ENCODE measurements around the gene PHF20. TPM values are rescaled to one million over a fixed set of nuclear protein-coding genes. Genes with fewer than 3 reads are reported as not detected.

PHF20 gene
- total RNA-seq, 1 donor from 2014 or later: 109 TPM

DNA sequence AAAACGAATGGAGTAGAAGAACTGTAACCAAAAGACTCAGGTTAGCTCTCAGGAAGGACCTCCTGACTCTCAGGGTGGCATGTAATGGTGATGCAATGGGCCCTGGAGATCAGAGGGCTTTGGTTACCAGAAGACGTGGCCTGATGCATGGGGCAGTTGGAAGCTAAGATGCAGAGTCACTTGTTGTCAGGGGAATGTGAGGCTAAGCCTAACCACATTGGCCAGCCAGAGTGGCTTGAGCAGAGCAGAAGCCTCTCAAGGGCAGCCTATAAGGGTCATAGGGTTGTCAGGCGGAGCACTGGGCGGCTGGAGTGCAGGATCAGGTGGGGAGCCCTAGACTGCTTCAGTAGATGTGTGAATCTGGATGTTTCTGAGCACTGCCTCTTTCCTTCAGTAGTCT, 202.4 kb downstream of the PHF20 start:
- no peak overlapping the region for H3K4me3 ChIP-seq
- TF ChIP-seq, protein P1, sequence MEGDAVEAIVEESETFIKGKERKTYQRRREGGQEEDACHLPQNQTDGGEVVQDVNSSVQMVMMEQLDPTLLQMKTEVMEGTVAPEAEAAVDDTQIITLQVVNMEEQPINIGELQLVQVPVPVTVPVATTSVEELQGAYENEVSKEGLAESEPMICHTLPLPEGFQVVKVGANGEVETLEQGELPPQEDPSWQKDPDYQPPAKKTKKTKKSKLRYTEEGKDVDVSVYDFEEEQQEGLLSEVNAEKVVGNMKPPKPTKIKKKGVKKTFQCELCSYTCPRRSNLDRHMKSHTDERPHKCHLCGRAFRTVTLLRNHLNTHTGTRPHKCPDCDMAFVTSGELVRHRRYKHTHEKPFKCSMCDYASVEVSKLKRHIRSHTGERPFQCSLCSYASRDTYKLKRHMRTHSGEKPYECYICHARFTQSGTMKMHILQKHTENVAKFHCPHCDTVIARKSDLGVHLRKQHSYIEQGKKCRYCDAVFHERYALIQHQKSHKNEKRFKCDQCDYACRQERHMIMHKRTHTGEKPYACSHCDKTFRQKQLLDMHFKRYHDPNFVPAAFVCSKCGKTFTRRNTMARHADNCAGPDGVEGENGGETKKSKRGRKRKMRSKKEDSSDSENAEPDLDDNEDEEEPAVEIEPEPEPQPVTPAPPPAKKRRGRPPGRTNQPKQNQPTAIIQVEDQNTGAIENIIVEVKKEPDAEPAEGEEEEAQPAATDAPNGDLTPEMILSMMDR (IDR thresholded peaks at IDR 0.05): no peak
- H3K9me3 ChIP-seq: no peaks in the 10 kb centered on the region
- intact Hi-C loops (cut with DNase I): no loop called here
- no peak for DNase-seq (ENCODE audit: low spot score in 2 of 2)
- no peaks in the 10 kb centered on the region for H3K27me3 ChIP-seq
- H3K4me1 ChIP-seq: no peaks in the 10 kb centered on the region
- H3K27ac ChIP-seq: no peak overlapping the region
- H3K36me3 ChIP-seq: no peaks in the 10 kb centered on the region

GRCh38 chr20:35975576-35976373, 204.0 kb downstream of the PHF20 start:
- H3K9me3 ChIP-seq: no peaks in the 10 kb centered on the region
- TF ChIP-seq, protein P1 (IDR thresholded peaks at IDR 0.05): no peak

DNA sequence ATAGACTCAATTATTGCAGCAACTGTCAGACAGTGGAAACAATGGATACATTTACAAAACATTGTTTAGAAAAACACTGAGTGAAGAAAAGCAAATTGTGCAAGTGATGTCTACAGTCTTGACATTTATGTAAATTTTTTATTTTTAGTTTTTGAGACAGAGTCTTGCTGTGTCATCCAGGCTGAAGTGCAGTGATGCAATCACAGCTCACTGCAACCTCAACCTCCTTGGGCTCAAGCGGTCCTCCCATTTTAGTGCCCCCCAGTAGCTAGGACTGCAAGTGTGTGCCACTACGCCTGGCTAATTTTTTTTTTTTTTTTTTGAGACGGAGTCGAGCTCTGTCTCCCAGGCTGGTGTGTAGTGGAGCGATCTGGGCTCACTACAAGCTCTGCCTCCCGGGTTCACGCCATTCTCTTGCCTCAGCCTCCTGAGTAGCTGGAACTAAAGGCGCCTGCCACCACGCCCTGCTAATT, 206.3 kb downstream of the PHF20 start:
- TF ChIP-seq, protein P1 (IDR thresholded peaks at IDR 0.05): no peak
- H3K27ac ChIP-seq: no peak overlapping the region
- DNase-seq (ENCODE audit: low spot score in 2 of 2): no peak
- no peaks in the 10 kb centered on the region for H3K4me1 ChIP-seq
- H3K9me3 ChIP-seq: no peaks in the 10 kb centered on the region
- H3K4me3 ChIP-seq: no peak overlapping the region
- no peaks in the 10 kb centered on the region for H3K36me3 ChIP-seq
- no peaks in the 10 kb centered on the region for H3K27me3 ChIP-seq
- intact Hi-C loops (cut with DNase I): no loop called here

More at GRCh38 chr20:35975576-35976373, 204.0 kb downstream of the PHF20 start:
- Histone ChIP-seq H3K4me1 (no peaks in the 10 kb centered on the region), H3K27me3 (no peaks in the 10 kb centered on the region), H3K4me3 (no peak overlapping the region), H3K36me3 (no peaks in the 10 kb centered on the region), H3K27ac (no peak overlapping the region)
- no peak for DNase-seq (ENCODE audit: low spot score in 2 of 2)
- intact Hi-C loops (cut with DNase I): no loop called here

DNA sequence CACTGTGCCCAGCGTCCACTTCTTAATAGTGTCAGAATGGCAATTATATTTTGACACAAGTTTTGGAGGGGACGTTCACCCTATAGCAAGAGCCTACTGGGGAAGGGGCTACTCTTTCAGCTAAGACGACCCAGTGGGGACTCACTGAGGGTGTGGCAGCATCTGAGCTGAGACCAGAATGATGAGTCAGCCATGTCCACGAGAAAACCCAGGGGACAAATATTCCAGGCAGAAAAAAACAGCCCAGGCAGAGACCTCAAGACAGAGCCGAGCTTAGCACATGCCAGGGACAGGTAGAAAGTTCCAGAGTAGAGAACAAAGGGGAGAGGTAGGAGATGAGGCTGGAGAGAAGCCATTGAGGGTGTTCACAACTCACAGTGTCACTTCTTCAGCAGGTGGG, 207.7 kb downstream of the PHF20 start:
- no peak for DNase-seq (ENCODE audit: low spot score in 2 of 2)
- no peak overlapping the region for H3K27ac ChIP-seq
- H3K4me1 ChIP-seq: no peaks in the 10 kb centered on the region
- TF ChIP-seq, protein P1 (IDR thresholded peaks at IDR 0.05): no peak
- no peaks in the 10 kb centered on the region for H3K9me3 ChIP-seq
- H3K27me3 ChIP-seq: no peaks in the 10 kb centered on the region
- H3K4me3 ChIP-seq: no peak overlapping the region
- no peaks in the 10 kb centered on the region for H3K36me3 ChIP-seq
- intact Hi-C loops (cut with DNase I): no loop called here

GRCh38 chr20:35981969-35982368, 210.2 kb downstream of the PHF20 start:
- Histone ChIP-seq H3K4me3 (no peak overlapping the region), H3K36me3 (no peaks in the 10 kb centered on the region), H3K4me1 (no peaks in the 10 kb centered on the region), H3K9me3 (no peaks in the 10 kb centered on the region), H3K27ac (no peak overlapping the region), H3K27me3 (no peaks in the 10 kb centered on the region)
- TF ChIP-seq, protein P1 (IDR thresholded peaks at IDR 0.05): no peak
- no peak for DNase-seq (ENCODE audit: low spot score in 2 of 2)
- intact Hi-C loops (cut with DNase I): no loop called here
